H1 (cell line): ENCODE results near the gene DIS3L.

Experiments used
- CEBPB ChIP-seq: IDR thresholded peaks from 2 replicates; pipeline ENCODE4 v1.6.1; 2012; ENCODE audit warnings: low read depth, low read length
- CTCF ChIP-seq, 3 experiments: IDR thresholded peaks; 1 replicate in 2 of 3; 2 replicates in 1 of 3; pipeline versions ENCODE4 v1.5.1 to v1.6.1; 2011; ENCODE audit warnings: low read length in 3 of 3, mild to moderate bottlenecking in 3 of 3, inconsistent platforms in 2 of 3, low read depth in 1 of 3, moderate library complexity in 1 of 3; ENCODE audit not compliant: insufficient read depth in 1 of 3; ENCODE audit errors: control extremely low read depth in 1 of 3
- JUN ChIP-seq: IDR thresholded peaks from 2 replicates; pipeline ENCODE4 v1.6.1; 2011; ENCODE audit warnings: low read depth, mild to moderate bottlenecking, improper control_type of control experiment, low read length
- KDM5A ChIP-seq: fragments of 200-600 bp; IDR thresholded peaks from 2 replicates; pipeline ENCODE4 v1.7.1; 2012; ENCODE audit warnings: mild to moderate bottlenecking, low read length, inconsistent platforms, mixed read lengths
- POLR2A ChIP-seq, 2 experiments: IDR thresholded peaks; 1 replicate in 1 of 2; 2 replicates in 1 of 2; pipeline ENCODE4 v1.6.1; 2011; ENCODE audit warnings: low read depth in 2 of 2, low read length in 2 of 2, mild to moderate bottlenecking in 2 of 2; ENCODE audit errors: control extremely low read depth in 1 of 2
- TAF1 ChIP-seq: IDR thresholded peaks from 2 replicates; pipeline ENCODE4 v1.6.1; 2011; ENCODE audit warnings: mild to moderate bottlenecking, low read depth, low read length
- YY1 ChIP-seq: IDR thresholded peaks from 2 replicates; pipeline ENCODE4 v1.6.1; 2011; ENCODE audit warnings: low read depth, mild to moderate bottlenecking, low read length

GRCh38 chr15:66312144-66312543 is 18.8 kb downstream of the DIS3L start:
- TF ChIP-seq CTCF (IDR thresholded peaks at IDR 0.05; ENCODE audit: control extremely low read depth in 1 of 3, insufficient read depth in 1 of 3, low read depth in 1 of 3, low read length in 3 of 3) = no peak
- TF ChIP-seq TAF1 = no peak
- TF ChIP-seq POLR2A (IDR thresholded peaks at IDR 0.05; ENCODE audit: control extremely low read depth in 1 of 2, low read depth in 2 of 2, low read length in 2 of 2) = no peak
- no peak for TF ChIP-seq KDM5A
- no peak for TF ChIP-seq YY1
- no peak for TF ChIP-seq JUN
- no peak for TF ChIP-seq CEBPB
